HUES48 (cell line): ENCODE measurements around the gene SLC5A3.
A peak's percentile ranks its signal among the peaks of the same experiment; 100 is the strongest.

Source experiments
- H3K27ac ChIP-seq: one replicate; pipeline ENCODE4 v1.7.0; 2013; ENCODE audit warnings: low read depth, low read length, inconsistent platforms
- H3K27me3 ChIP-seq: 2 replicates; pipeline ENCODE4 v1.6.1; 2013; ENCODE audit warnings: mild to moderate bottlenecking, low read length; ENCODE audit not compliant: control insufficient read depth, insufficient read depth
- H3K36me3 ChIP-seq: 2 replicates; pipeline ENCODE4 v1.6.1; 2013; ENCODE audit warnings: low read length; ENCODE audit not compliant: control insufficient read depth, insufficient read depth
- H3K4me1 ChIP-seq: 2 replicates; pipeline ENCODE4 v1.6.1; 2013; ENCODE audit warnings: mild to moderate bottlenecking, low read length; ENCODE audit not compliant: control insufficient read depth, insufficient read depth
- H3K4me3 ChIP-seq: 2 replicates; pipeline ENCODE4 v1.5.1; 2013; ENCODE audit warnings: mild to moderate bottlenecking, low read depth, low read length
- H3K9ac ChIP-seq: 2 replicates; pipeline ENCODE4 v1.6.1; 2013; ENCODE audit warnings: mild to moderate bottlenecking, low read depth, low read length, moderate library complexity
- H3K9me3 ChIP-seq: 2 replicates; pipeline ENCODE4 v1.6.1; 2013; ENCODE audit warnings: low read length; ENCODE audit not compliant: control insufficient read depth, insufficient read depth

Gene SLC5A3

DNA sequence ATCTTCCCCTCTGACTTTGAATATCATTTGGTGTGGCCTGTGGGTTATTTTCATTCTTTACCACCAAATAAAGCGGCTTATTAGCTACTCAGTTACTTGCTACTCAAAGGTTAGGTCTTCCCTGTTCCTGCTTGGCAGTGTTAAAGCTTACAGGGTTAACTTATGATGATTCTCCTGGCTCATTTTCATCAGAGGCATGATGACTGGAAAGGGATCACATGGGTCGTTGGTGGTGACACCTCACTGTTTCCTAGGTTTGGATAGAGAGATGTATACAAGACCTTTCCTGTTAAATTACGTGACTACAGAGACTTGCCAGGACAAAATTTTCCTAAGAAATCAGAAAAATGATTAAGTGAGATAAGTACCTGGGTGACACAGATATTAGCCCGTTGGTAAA lies 27.4 kb downstream of the SLC5A3 start:
- peaks cover 26% of the 10 kb centered on the region for H3K36me3 ChIP-seq
- no peak overlapping the region for H3K9ac ChIP-seq
- H3K4me3 ChIP-seq = 0 out of 2 replicates have a peak overlapping the region, but pooled peaks have one; percentile 33
- no peaks in the 10 kb centered on the region for H3K9me3 ChIP-seq
- H3K27ac ChIP-seq = peak overlapping the region; percentile 57
- no peaks in the 10 kb centered on the region for H3K27me3 ChIP-seq
- H3K4me1 ChIP-seq = peaks cover 30% of the 10 kb centered on the region

DNA sequence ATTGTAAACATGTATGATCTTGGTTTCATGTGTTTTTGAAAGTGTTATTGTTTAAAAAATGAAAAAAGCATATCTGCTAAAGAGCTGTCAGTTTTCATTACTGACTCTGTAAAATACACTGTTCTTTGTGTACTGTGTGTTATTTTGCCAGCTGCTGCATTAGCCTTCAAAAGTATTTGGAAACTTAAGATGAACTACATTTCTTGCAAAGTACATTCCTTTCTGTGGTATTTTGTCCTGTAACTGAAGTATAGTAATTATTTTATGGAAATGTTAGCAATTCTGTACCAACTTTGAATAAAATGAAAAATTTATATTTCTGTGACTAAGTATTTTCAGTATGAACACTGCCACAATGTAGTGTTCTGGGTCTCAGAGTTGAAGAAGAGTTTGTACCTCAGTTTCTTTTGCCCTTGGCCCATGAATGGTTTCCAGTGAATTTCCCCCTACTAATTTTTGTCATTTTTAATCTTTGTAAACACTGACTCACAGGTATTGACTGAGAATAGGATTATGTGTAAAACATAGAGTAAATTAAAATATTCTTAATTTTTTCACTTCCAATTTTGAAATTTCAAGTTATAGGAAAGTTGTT lies 32.7 kb downstream of the SLC5A3 start:
- Histone ChIP-seq H3K9ac (no peak overlapping the region), H3K36me3 (peaks cover 6% of the 10 kb centered on the region; the same call in 1 of the 2 replicates), H3K4me1 (peaks cover 11% of the 10 kb centered on the region), H3K27me3 (no peaks in the 10 kb centered on the region), H3K27ac (no peak overlapping the region), H3K4me3 (no peak overlapping the region), H3K9me3 (no peaks in the 10 kb centered on the region)

DNA sequence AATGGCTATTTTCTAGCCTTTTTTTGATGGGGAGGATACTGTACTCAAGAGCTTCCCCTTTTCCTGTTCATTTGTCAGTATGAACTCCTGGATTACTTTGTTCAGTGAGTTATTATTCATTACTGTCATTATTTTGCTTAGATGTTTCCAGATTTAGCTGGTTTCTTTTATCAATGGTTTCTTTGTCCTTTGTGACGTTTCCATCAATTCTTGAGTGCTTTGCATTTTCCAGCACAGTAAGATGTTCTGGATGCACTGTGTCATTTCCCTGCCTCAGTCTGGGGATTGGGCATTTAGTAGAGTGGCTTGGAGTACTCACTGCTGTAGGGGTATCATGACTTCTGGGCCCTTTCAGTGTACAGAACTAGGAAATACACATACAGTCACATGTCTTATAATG lies 34.2 kb downstream of the SLC5A3 start:
- H3K9me3 ChIP-seq = no peaks in the 10 kb centered on the region
- no peak overlapping the region for H3K9ac ChIP-seq
- no peaks in the 10 kb centered on the region for H3K27me3 ChIP-seq
- H3K4me1 ChIP-seq = 0 out of 2 replicates have a peak, but pooled peaks cover 3% of the 10 kb centered on the region
- H3K4me3 ChIP-seq = no peak overlapping the region
- no peak overlapping the region for H3K27ac ChIP-seq
- H3K36me3 ChIP-seq = peaks cover 6% of the 10 kb centered on the region; the same call in 1 of the 2 replicates

DNA sequence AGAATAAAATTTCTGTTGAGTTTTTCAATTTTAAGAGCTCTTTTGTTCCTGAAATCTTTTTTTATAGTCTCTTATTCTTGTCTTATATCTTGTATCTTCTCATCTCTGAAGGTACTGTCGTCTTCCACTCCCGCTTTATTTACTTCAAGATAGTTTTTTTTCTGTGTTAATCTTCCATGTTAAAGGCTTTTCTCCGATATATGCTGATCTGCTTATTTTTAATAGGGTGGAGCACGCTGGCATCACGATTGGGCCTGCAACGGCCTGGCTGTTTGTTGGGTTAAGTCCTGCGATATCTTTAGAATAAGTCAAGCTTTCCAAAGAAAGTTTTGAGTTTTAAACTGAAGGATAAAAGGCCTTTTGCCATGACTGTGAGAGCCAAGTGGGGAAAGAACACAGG lies 35.7 kb downstream of the SLC5A3 start:
- Histone ChIP-seq H3K9me3 (no peaks in the 10 kb centered on the region), H3K4me1 (peaks cover 16% of the 10 kb centered on the region), H3K36me3 (no peaks in the 10 kb centered on the region), H3K9ac (no peak overlapping the region), H3K27me3 (no peaks in the 10 kb centered on the region), H3K4me3 (no peak overlapping the region), H3K27ac (no peak overlapping the region)

DNA sequence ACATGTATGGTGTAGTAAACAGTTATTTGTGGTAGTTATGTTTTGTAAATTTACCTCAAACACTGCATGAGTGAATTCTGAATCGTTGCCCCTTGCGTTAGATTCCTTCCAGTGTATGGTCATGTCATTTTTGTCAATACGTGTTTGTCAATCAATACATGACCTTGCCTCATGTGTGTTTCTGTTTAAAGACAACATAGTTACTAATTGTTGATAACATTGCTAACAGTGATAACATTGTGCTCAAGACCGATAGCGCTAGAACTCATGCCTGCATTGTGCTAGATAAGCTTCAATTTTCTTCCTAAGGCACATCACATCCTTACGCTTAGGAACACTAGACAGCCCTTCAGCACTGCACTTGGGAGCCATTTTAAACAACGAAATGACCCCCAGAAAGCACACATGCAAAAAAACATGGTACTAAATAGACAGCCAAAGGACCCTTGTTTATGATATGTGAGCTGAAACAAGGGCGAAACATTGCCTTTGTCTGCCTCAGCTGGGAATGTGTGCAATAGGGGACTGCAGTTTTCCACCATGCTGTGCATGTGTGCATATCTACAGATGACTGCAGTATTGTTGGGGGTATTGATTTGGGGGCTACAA lies 37.3 kb downstream of the SLC5A3 start:
- H3K9ac ChIP-seq = no peak overlapping the region
- no peak overlapping the region for H3K4me3 ChIP-seq
- no peak overlapping the region for H3K27ac ChIP-seq
- H3K27me3 ChIP-seq = no peaks in the 10 kb centered on the region
- no peaks in the 10 kb centered on the region for H3K9me3 ChIP-seq
- H3K36me3 ChIP-seq = no peaks in the 10 kb centered on the region
- peaks cover 26% of the 10 kb centered on the region for H3K4me1 ChIP-seq

DNA sequence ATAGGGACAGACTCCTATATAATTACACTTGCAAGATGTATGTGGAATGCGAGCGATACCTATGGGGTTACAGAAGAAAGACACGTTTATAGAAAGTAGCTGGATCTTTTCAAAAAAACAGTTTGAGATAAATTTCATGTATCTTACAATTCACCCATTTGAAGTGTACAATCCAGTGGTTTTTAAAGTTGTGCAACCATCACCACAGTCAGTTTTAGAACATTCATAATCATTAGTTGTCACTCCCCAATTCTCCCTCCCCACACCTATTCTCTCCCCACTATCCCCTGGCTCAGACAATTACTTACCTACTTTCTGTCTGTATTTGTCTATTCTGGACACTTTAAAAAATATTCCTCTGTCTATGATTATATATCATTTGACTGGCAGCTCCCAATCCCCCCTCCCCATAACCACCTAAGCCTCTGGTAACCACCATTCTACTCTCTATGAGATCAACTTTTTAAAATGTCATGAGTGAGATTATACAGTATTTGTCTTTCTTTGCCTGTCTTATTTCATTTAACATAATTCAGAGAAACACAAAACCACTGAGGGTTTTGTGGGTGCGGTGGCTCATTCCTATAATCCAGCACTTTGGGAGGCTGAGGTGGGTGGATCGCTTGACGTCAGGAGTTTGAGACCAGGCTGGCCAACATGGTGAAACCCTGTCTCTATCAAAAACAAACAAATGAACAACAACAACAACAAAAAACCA lies 39.1 kb downstream of the SLC5A3 start:
- H3K27ac ChIP-seq = no peak overlapping the region
- H3K4me1 ChIP-seq = peaks cover 26% of the 10 kb centered on the region
- H3K36me3 ChIP-seq = peaks cover 2% of the 10 kb centered on the region; the same call in 1 of the 2 replicates
- no peaks in the 10 kb centered on the region for H3K27me3 ChIP-seq
- H3K4me3 ChIP-seq = no peak overlapping the region
- no peak overlapping the region for H3K9ac ChIP-seq
- H3K9me3 ChIP-seq = no peaks in the 10 kb centered on the region

DNA sequence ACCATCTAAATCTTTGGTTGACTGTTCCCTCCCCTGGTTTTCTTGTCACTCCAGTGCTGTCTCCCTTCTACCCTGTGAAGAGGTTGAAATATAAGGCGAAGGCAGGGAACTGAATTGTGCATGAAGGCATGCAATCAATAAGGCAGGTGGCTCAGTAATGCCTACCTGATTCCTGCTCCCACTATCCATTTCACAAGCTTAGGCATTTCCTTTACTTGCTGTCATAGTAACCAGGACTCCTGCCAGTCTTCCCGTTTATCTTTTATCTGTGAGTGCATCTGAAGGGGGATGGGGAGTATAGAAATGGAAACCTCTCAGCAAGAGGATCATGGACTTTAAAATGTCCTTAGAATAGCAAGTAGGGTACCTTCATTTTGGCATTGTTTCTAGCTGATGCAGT lies 40.5 kb downstream of the SLC5A3 start:
- peak overlapping the region; percentile 36 for H3K27ac ChIP-seq
- no peak overlapping the region for H3K9ac ChIP-seq
- H3K4me3 ChIP-seq = no peak overlapping the region
- H3K27me3 ChIP-seq = no peaks in the 10 kb centered on the region
- no peaks in the 10 kb centered on the region for H3K9me3 ChIP-seq
- peaks cover 26% of the 10 kb centered on the region for H3K4me1 ChIP-seq
- peaks cover 2% of the 10 kb centered on the region; the same call in 1 of the 2 replicates for H3K36me3 ChIP-seq

DNA sequence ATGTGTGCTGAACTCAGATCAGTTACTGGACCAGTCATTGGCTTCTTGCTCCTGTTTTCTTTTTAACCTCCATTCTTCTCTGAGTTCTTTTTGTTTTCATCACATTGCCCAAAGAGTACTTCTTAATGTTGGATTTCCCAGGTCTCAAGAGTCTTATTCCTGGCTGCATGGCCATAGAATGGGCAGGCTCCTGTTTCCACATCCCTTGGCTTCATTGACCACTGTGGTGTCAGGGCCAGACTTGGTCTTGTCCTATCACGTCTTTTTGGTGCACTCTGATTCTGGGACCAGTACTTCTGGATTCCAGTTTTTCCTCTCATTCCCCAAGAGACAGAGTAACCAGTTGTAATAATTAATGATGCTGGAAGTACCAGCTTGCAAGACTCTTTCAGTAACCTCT lies 41.8 kb downstream of the SLC5A3 start:
- Histone ChIP-seq H3K27me3 (no peaks in the 10 kb centered on the region), H3K9me3 (no peaks in the 10 kb centered on the region), H3K36me3 (peaks cover 2% of the 10 kb centered on the region; the same call in 1 of the 2 replicates), H3K27ac (no peak overlapping the region), H3K9ac (no peak overlapping the region), H3K4me3 (no peak overlapping the region), H3K4me1 (peaks cover 26% of the 10 kb centered on the region)

DNA sequence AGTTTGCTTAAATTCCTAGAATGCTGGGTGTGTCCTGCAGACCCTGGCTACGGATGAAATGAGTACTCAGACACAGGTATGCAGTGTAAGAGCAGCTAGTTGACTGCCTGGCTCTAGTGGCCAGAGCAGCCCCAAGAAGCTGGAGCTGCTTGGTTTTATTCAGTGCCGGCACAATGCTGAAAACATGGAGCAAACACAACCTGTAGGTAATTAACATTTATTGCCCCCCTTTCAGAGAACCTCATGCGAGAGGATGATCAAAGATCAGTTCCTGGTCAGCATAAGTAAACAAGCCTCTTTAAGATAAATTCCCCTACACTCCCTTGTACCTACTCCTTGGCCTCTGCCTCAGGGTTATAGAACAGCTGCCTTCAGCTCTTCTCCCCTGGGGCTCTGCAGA lies 43.2 kb downstream of the SLC5A3 start:
- peaks cover 2% of the 10 kb centered on the region; the same call in 1 of the 2 replicates for H3K36me3 ChIP-seq
- H3K27ac ChIP-seq = no peak overlapping the region
- H3K9ac ChIP-seq = no peak overlapping the region
- no peaks in the 10 kb centered on the region for H3K9me3 ChIP-seq
- no peak overlapping the region for H3K4me3 ChIP-seq
- peaks cover 23% of the 10 kb centered on the region for H3K4me1 ChIP-seq
- no peaks in the 10 kb centered on the region for H3K27me3 ChIP-seq

DNA sequence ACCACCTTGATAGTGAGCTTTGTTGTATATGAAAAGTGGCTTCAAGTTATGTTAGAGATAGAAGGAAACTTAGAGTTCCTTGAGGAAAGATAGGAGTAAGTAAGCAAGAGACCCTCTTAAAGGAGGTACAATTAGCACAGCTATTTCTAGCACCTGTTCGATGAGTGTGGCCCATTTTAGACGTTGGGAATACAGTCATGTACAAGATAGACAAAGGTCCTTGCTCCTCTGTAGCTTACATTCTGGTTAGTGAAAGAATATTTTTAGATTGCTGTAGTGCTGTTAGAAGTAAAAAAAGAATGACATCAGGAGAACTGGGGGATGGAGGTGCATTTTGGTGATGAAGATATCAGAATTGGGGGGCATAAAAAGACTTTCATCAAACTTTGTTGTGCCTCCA lies 47.5 kb downstream of the SLC5A3 start:
- H3K36me3 ChIP-seq = peaks cover 12% of the 10 kb centered on the region
- no peaks in the 10 kb centered on the region for H3K9me3 ChIP-seq
- H3K27me3 ChIP-seq = no peaks in the 10 kb centered on the region
- H3K4me3 ChIP-seq = no peak overlapping the region
- H3K4me1 ChIP-seq = peaks cover 3% of the 10 kb centered on the region; the same call in 1 of the 2 replicates
- no peak overlapping the region for H3K9ac ChIP-seq
- H3K27ac ChIP-seq = no peak overlapping the region

DNA sequence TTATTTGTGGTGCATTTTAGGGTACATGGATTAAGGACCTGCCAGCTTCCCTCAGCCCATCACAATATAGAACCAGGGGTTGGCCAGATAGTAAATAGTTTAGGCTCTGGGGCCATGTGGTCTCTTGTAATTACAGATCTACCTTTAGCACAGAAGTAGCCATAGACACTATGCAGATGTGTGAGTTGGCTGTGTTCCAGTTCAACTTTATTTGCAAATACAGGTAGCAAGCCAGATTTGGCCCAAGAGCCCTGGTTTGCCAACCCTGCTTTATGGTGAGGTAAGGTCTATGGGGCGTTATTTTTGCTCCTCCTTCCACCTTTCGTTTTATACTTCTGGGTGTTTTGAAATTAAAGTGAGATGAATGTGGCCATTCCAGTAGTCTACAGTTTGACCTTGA lies 48.7 kb downstream of the SLC5A3 start:
- H3K4me1 ChIP-seq = peaks cover 3% of the 10 kb centered on the region; the same call in 1 of the 2 replicates
- no peak overlapping the region for H3K9ac ChIP-seq
- peaks cover 21% of the 10 kb centered on the region for H3K36me3 ChIP-seq
- no peaks in the 10 kb centered on the region for H3K27me3 ChIP-seq
- no peaks in the 10 kb centered on the region for H3K9me3 ChIP-seq
- H3K4me3 ChIP-seq = no peak overlapping the region
- H3K27ac ChIP-seq = no peak overlapping the region
